Measurements from ENCODE around the gene PTGER1.
A peak's percentile ranks its signal among the peaks of the same experiment; 100 is the strongest.

Gene PTGER1

GRCh38 chr19:14502334-14503092 is 27.4 kb upstream of the PTGER1 start:
- no peak for DNase-seq (ENCODE audit: low read depth, low spot score)

GRCh38 chr19:14497228-14497921 is 22.2 kb upstream of the PTGER1 start:
- no peak for DNase-seq (ENCODE audit: low read depth, low spot score)

- DNase-seq (ENCODE audit: low read depth, low spot score) = no peak
Measured at GRCh38 chr19:14496834-14497227, 21.7 kb upstream of the PTGER1 start.

- peak; percentile 52 for DNase-seq (ENCODE audit: low read depth, low spot score)
Measured at GRCh38 chr19:14496029-14496833, 21.1 kb upstream of the PTGER1 start, which contains the start of gene GIPC1. TSS of gene GIPC1 (minus strand) at chr19:14496127. CDS start at chr19:14482976, 13,151 bp downstream.

- DNase-seq (ENCODE audit: low read depth, low spot score) = no peak
Measured at GRCh38 chr19:14495672-14496028, 20.5 kb upstream of the PTGER1 start.

- no peak for DNase-seq (ENCODE audit: low read depth, low spot score)
Measured at GRCh38 chr19:14494910-14495671, 19.9 kb upstream of the PTGER1 start.

GRCh38 chr19:14494411-14494810 is 19.3 kb upstream of the PTGER1 start:
- no peak for DNase-seq (ENCODE audit: low read depth, low spot score)

- no peak for DNase-seq (ENCODE audit: low read depth, low spot score)
Measured at GRCh38 chr19:14492756-14493337, 17.7 kb upstream of the PTGER1 start.

GRCh38 chr19:14487370-14488125 is 12.4 kb upstream of the PTGER1 start:
- no peak for DNase-seq (ENCODE audit: low read depth, low spot score)

GRCh38 chr19:14482172-14482941 is 7.2 kb upstream of the PTGER1 start:
- no peak for DNase-seq (ENCODE audit: low read depth, low spot score)

GRCh38 chr19:14480700-14481079 is 5.5 kb upstream of the PTGER1 start:
- no peak for DNase-seq (ENCODE audit: low read depth, low spot score)

GRCh38 chr19:14479975-14480699 is 5.0 kb upstream of the PTGER1 start:
- peak; percentile 46 for DNase-seq (ENCODE audit: low read depth, low spot score)

- no peak for DNase-seq (ENCODE audit: low read depth, low spot score)
Measured at GRCh38 chr19:14479309-14479974, 4.3 kb upstream of the PTGER1 start.

GRCh38 chr19:14478113-14478545 is 3.0 kb upstream of the PTGER1 start:
- DNase-seq (ENCODE audit: low read depth, low spot score) = no peak

- DNase-seq (ENCODE audit: low read depth, low spot score) = no peak
Measured at GRCh38 chr19:14477418-14478112, 2.4 kb upstream of the PTGER1 start.

- DNase-seq (ENCODE audit: low read depth, low spot score) = no peak
Measured at GRCh38 chr19:14476673-14477401, 1.7 kb upstream of the PTGER1 start.

- no peak for DNase-seq (ENCODE audit: low read depth, low spot score)
Measured at GRCh38 chr19:14476327-14476672, 1.1 kb upstream of the PTGER1 start.
